Hematopoietic multipotent progenitor cell treated with erythropoietin and hydrocortisone succinate and interleukin-3 and kit ligand, for 6 days (in vitro differentiated cells): ENCODE measurements around the gene MBD2.
A peak's percentile ranks its signal among the peaks of the same experiment; 100 is the strongest.
"Not testable (repeated sequence)": the region's sequence is repeated elsewhere in the genome, so short reads cannot be mapped to it uniquely, and the experiment has no call there.

Experiments
- DNase-seq: peaks from one replicate; pipeline ENCODE4 v3.0.0-alpha.2; 2015

MBD2 gene

DNA sequence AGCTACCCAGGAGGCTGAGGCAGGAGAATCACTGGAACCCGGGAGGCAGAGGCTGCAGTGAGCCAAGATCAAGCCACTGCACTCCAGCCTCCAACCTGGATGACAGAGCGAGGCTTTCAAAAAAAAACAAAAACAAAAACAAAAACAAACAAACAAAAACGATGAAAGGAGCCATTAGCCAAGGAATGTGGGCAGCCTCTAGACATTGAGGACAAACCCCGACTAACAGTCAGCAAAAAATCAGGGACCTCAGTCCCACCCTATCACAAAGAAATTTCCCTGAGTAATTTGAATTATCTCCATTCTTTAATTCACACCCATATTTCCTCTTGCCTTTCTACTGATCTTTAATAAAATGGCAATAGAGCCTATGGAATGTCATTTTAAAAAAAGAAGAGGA is 75.8 kb downstream of the MBD2 start:
- no peak for DNase-seq

DNA sequence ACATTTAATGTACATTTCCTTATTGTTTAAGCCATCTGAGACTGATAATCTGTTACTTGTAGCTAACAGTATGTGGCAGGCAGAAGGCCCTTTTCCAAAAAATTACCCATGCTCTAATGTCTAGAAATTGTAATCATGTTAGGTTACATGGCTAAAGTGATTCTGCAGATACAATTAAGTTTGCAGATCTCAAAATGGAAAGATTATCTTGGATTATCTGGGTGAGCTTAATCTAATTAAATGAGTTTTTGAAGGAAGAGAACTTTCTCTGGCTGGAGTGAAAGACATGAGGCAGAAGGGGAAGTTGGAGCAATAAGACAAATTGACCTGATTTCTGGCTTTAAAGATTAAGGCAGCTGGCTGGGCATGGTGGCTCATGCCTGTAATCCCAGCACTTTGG is 76.3 kb downstream of the MBD2 start:
- DNase-seq: no peak

GRCh38 chr18:54147439-54147838 is 77.0 kb downstream of the MBD2 start:
- DNase-seq: no peak

DNA sequence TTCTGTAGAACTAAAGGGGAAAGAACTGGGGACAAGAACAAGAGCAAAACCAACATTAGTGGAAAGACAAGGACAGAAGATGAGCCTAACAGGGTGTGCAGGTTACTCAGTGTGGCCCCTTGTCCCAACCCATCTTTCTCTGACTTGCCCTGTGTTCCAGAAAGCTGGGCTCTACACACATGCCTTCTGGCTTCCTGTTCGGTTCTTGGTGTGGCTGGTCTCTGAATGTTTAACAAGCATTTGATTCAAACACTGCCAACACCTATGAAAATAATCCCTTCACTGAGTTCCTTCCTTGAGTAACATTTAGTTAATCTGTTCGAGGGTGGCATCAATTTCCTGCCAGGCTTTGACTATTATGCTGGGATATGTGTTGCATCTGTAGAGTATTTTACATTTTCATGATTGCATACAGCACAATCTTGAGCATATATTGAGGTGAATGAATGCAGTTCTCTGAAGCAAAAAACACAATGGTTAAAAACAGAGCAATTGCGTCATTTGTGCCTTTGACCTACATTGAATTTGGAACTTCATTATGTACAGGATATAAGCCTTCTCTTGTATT is 83.3 kb downstream of the MBD2 start:
- DNase-seq: no peak

- DNase-seq: no peak
Observed at GRCh38 chr18:54140641-54141040, 83.8 kb downstream of the MBD2 start.

- DNase-seq: no peak
Observed at GRCh38 chr18:54135216-54135615, 89.3 kb downstream of the MBD2 start.

DNA sequence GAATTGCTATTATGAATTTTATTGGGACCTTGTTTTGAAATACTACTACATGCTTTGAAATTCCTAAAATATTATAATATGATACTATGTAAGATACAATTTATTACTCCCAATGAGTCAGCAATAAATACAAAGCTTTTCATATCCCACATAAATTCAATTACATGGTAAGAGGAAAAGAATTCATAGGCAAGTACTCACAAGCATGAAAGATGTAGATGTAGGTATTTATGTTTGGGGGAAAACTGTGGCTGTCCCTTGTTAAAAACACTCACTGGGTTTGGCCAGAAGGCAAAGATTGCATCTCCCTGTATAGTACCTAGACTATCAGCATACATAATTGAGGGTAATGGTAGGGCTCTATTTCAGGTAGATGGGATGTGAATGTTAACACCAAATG is 90.4 kb downstream of the MBD2 start:
- DNase-seq: no peak

DNA sequence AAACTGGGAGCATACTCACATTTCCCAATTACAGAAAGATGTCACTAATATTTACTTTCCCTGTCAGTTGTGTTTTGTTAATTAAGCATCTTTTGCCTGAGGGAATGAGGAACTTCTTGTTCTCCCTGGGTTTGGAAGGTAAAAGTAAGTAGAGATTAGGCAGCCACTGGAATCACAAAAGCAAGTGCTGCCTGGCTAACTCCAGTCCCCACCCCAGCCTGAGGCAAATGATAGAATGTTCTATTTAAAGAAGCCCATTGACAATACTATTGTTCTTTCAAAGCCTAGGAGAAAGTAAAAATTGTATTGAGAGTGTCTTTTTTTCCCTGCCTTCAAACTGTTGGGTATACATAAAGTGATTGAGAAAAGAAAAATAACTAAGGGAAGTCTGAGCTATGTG is 93.8 kb downstream of the MBD2 start:
- DNase-seq: no peak

- no peak for DNase-seq
Observed at GRCh38 chr18:54130177-54130576, 94.3 kb downstream of the MBD2 start.

DNA sequence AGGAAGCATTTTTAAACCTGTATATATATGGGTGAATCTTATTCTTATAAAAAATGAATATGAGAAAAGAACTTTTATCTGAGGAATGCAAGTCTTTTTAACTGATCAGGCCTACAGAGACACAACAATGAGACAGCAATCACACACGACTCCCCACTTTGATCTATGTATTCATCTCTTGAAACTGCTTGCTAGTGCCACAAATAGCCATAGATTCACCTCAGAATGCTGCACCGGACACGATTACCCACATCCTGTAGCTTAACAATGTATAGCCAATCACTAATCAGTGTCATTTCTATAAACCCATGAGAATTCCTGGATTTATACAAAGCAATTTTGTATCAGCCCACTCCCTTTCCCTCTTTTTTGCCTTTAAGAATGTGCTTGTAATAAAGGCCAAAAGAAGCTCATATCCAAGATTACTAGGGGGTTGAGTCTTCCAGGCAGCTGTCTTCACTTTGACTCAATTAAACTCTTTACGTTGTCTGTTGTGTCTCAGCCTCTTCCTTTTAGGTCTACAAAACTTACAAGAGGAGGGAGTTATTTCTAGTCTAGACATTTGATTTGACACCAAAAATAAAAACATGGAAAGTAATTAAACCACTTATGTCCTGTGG is 94.9 kb downstream of the MBD2 start:
- DNase-seq: no peak

DNA sequence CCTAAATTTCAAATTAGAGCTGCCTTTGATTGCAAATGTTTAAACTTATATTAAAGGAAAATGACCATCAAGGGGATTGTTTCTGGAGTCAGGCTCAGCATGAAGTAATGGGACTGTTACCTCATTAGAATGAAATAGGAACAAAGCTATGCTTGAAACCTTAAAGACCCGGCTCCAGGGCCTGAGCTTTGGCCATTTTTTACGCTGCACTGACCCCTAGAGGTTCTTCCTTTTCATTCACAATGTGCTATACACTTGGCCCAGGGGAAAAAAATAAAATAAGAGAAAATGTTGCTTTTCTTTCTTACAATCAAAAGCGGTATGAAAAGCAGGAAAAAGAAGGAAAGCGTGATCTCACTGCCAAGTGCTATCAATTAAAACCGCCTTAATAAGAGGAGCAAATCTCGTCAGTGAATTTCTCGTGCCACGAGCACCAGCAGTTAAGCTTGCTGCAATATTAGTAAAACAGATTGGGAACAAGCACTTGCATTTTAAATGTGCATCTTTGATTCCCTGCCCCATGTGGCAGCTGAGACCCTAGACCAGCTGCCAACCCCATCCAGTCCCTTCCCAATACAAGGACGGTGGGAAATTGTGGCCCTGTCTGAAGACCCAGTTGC is 96.6 kb downstream of the MBD2 start:
- peak; percentile 75 for DNase-seq

- no peak for DNase-seq
Observed at GRCh38 chr18:54125429-54125828, 99.0 kb downstream of the MBD2 start.

GRCh38 chr18:54123720-54124440 is 100.6 kb downstream of the MBD2 start:
- not testable (repeated sequence) for DNase-seq

GRCh38 chr18:54119524-54120019 is 104.9 kb downstream of the MBD2 start:
- DNase-seq: peak; percentile 82

- no peak for DNase-seq
Observed at GRCh38 chr18:54117853-54118773, 106.4 kb downstream of the MBD2 start.

GRCh38 chr18:54116541-54117257 is 107.8 kb downstream of the MBD2 start:
- no peak for DNase-seq

- DNase-seq: no peak
Observed at GRCh38 chr18:54112356-54112755, 112.1 kb downstream of the MBD2 start.

GRCh38 chr18:54109131-54109683 is 115.3 kb downstream of the MBD2 start:
- DNase-seq: no peak

- DNase-seq: no peak
Observed at GRCh38 chr18:54102123-54102522, 122.3 kb downstream of the MBD2 start.
